NCI-H748 treated with DMSO at 0.1 percent for 48 hours (cell line): ENCODE measurements around the gene SALL1.

ENCODE experiments used
- DNase-seq: peaks from one replicate; lab custom pipeline; 2025; lab: John Stamatoyannopoulos, UW

Gene SALL1

GRCh38 chr16:51156807-51157200 is 5.7 kb upstream of the SALL1 start:
- DNase-seq = no peak

GRCh38 chr16:51155820-51156806 is 5.0 kb upstream of the SALL1 start:
- DNase-seq = peak; percentile 13

- DNase-seq = no peak
Observed at GRCh38 chr16:51155199-51155607, 4.1 kb upstream of the SALL1 start.

- no peak for DNase-seq
Observed at GRCh38 chr16:51154271-51155171, 3.5 kb upstream of the SALL1 start.

- DNase-seq = no peak
Observed at GRCh38 chr16:51153577-51154031, 2.5 kb upstream of the SALL1 start.

- peak; percentile 13 for DNase-seq
Observed at GRCh38 chr16:51152691-51153576, 1.9 kb upstream of the SALL1 start.

GRCh38 chr16:51151961-51152663 is 1.0 kb upstream of the SALL1 start:
- peak; percentile 26 for DNase-seq

GRCh38 chr16:51151435-51151960 is 428 bp upstream of the SALL1 start:
- DNase-seq = peak; percentile 69

- no peak for DNase-seq
Observed at GRCh38 chr16:51150165-51150887, 744 bp downstream of the SALL1 start.

- no peak for DNase-seq
Observed at GRCh38 chr16:51149721-51150164, 1.3 kb downstream of the SALL1 start.

GRCh38 chr16:51149251-51149661 is 1.8 kb downstream of the SALL1 start:
- DNase-seq = no peak

GRCh38 chr16:51148678-51149228 is 2.3 kb downstream of the SALL1 start:
- no peak for DNase-seq

GRCh38 chr16:51147776-51148677 is 3.0 kb downstream of the SALL1 start:
- no peak for DNase-seq

GRCh38 chr16:51146256-51146924 is 4.7 kb downstream of the SALL1 start:
- no peak for DNase-seq

- DNase-seq = peak; percentile 40
Observed at GRCh38 chr16:51144203-51144602, 6.9 kb downstream of the SALL1 start.

GRCh38 chr16:51143196-51143977 is 7.7 kb downstream of the SALL1 start:
- DNase-seq = no peak

GRCh38 chr16:51141541-51141940 is 9.5 kb downstream of the SALL1 start:
- no peak for DNase-seq
